Measurements from ENCODE around the gene GLYATL3.

- TF ChIP-seq POLR2A (IDR thresholded peaks at IDR 0.05) (no peak), CTCF (IDR thresholded peaks at IDR 0.05 in 4 of 5, conservative IDR thresholded peaks at IDR 0.05 in 1 of 5) (no peak)
These were observed 20.3 kb upstream of the GLYATL3 start for GRCh38 chr6:49479308-49479970.
